ENCODE results near the gene ACAA2. TPM values are rescaled to one million over a fixed set of nuclear protein-coding genes. Genes with fewer than 3 reads are reported as not detected.
"Not testable (repeated sequence)": the region's sequence is repeated elsewhere in the genome, so short reads cannot be mapped to it uniquely, and the experiment has no call there.

The ACAA2 gene
- total and polyA plus RNA-seq, 2 of the 8 experiments (the other 6 are each of a cell fraction or from before 2014, with no cell fraction given), result 63.4 to 151 TPM

DNA sequence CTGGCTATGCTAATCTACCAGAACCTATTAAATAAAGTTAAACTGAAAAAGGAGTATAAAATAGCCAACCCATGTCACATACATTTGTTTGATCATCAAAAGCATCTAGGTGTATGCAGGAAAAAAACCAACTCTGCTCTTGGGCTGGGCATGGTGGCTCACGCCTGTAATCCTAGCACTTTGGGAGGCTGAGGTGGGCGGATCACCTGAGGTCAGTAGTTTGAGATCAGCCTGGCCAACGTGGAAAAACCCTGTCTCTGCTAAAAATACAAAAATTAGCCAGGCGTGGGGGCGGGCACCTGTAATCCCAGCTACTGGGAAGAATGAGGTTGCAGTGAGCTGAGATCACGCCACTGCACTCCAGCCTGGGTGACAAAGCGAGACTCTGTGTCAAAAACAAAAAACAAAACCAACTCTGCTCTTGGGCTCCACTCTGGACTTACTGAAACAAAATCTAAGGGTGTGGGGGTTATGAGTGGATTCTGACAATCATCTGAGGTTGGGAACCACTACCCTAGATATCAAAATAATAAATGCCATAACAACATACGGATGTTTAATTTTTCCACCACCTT, 23.7 kb downstream of the ACAA2 start:
- not testable (repeated sequence) for H3K4me3 ChIP-seq (ENCODE audit: extremely low read depth in 1 of 4, insufficient read depth in 2 of 4, low read depth in 3 of 4, low read length in 4 of 4); H3K4me1 ChIP-seq (replicated peaks in 1 of 4; ENCODE audit: control insufficient read depth in 3 of 4, insufficient read depth in 4 of 4, low read length in 3 of 4); H3K4ac ChIP-seq (replicated peaks; ENCODE audit: insufficient read length, low read depth, low read length); H2BK12ac ChIP-seq (ENCODE audit: low read depth, low read length); H4K91ac ChIP-seq (replicated peaks; ENCODE audit: insufficient read length, low read length); H2BK20ac ChIP-seq (ENCODE audit: low read length); H2BK120ac ChIP-seq (replicated peaks; ENCODE audit: low read depth, low read length); H3K23ac ChIP-seq (ENCODE audit: insufficient read length); H3K4me2 ChIP-seq (ENCODE audit: insufficient read depth in 1 of 2, low read depth in 2 of 2, low read length in 2 of 2); H2BK15ac ChIP-seq (ENCODE audit: low read length); H3K18ac ChIP-seq (ENCODE audit: extremely low read depth, low read length); H4K8ac ChIP-seq (ENCODE audit: extremely low read depth, insufficient read depth, low read length); H3K27ac ChIP-seq (ENCODE audit: low read depth, low read length); H3K23me2 ChIP-seq (ENCODE audit: low read depth, low read length); DNase-seq (ENCODE audit: low read depth in 1 of 2, low spot score in 2 of 2); H3K9me3 ChIP-seq (ENCODE audit: insufficient read depth in 2 of 2, low read depth in 1 of 2, low read length in 1 of 2); H3K14ac ChIP-seq (ENCODE audit: insufficient read length); H2AFZ ChIP-seq (ENCODE audit: low read length); FAIRE-seq; H2BK5ac ChIP-seq (ENCODE audit: low read depth, low read length); H3K79me2 ChIP-seq (ENCODE audit: control insufficient read depth in 1 of 2, insufficient read depth in 2 of 2, low read length in 2 of 2); H2AK5ac ChIP-seq (ENCODE audit: low read depth, low read length); H3K79me1 ChIP-seq (ENCODE audit: low read depth, low read length); H3K27me3 ChIP-seq (replicated peaks in 1 of 4; ENCODE audit: control insufficient read depth in 3 of 4, extremely low read depth in 1 of 4, insufficient read depth in 3 of 4, low read length in 3 of 4); H4K20me1 ChIP-seq (replicated peaks in 1 of 2; ENCODE audit: control insufficient read depth in 1 of 2, insufficient read depth in 2 of 2, low read length in 2 of 2); H3K56ac ChIP-seq (replicated peaks; ENCODE audit: insufficient read length, low read depth, low read length); H3K9ac ChIP-seq (replicated peaks in 1 of 4; ENCODE audit: extremely low read depth in 1 of 4, low read depth in 3 of 4, low read length in 3 of 4); H4K5ac ChIP-seq (ENCODE audit: insufficient read length, low read depth, low read length)
- POLR2A ChIA-PET (ENCODE audit: partially characterized antibody), result interaction anchor here (0.8 kb wide), 1 partner anchor 288 kb away, joined by 3 read pairs; no protein-coding TSS in a partner anchor
- CTCF ChIA-PET (ENCODE audit: partially characterized antibody), result interaction anchor here (0.9 to 2.7 kb wide), 3 partner anchors 66 to 72 kb away, joined by 3 to 7 read pairs (median 3); no protein-coding TSS in a partner anchor
- 86% methylated on average over 8 of the region's 8 CpGs; no CpG with 5 or more reads in 1 of the 2 experiments for WGBS, 2 experiments (ENCODE audit: extremely low coverage in 1 of 2, insufficient coverage in 1 of 2, insufficient read length in 1 of 2, insufficient replicate concordance in 2 of 2, low coverage in 1 of 2, low lambda C conversion rate in 2 of 2, missing lambda C conversion rate in 1 of 2)
- H3K36me3 ChIP-seq (ENCODE audit: control insufficient read depth in 2 of 4, insufficient read depth in 4 of 4, low read length in 3 of 4), result peaks cover 8 to 89% (median 58%) of the 10 kb centered on the region in 4 experiments
